Lung (tissue), 12 donors: ENCODE data around the gene IFNA14. TPM values are rescaled to one million over a fixed set of nuclear protein-coding genes. Genes with fewer than 3 reads are reported as not detected.
"Not testable (repeated sequence)": the region's sequence is repeated elsewhere in the genome, so short reads cannot be mapped to it uniquely, and the experiment has no call there.

ENCODE experiments used
- ATAC-seq: fragments of 200-7000 bp; cut with Tn5 transposase; one replicate; pipeline ENCODE4 v1.9.1; 2020; ENCODE audit warnings: moderate number of reproducible peaks; ENCODE audit not compliant: insufficient read depth, low FRiP score
- DNase-seq, 3 donors: peaks; one replicate each; pipeline ENCODE4 v3.0.0-alpha.2; 2013 to 2017
- H3K27ac ChIP-seq, 2 donors: one replicate each; pipeline ENCODE4 v1.5.1; 2013; ENCODE audit warnings: mild to moderate bottlenecking in 2 of 2, moderate library complexity in 2 of 2, control low read depth in 1 of 2, inconsistent platforms in 1 of 2, low read depth in 1 of 2, low read length in 1 of 2
- H3K27me3 ChIP-seq, 3 donors: one replicate each; pipeline ENCODE4 v1.5.1; 2013; ENCODE audit warnings: low read length in 2 of 3; ENCODE audit not compliant: control insufficient read depth in 3 of 3, insufficient read depth in 3 of 3
- H3K36me3 ChIP-seq, 4 donors: one replicate each; pipeline ENCODE4 v1.5.1; 2013; ENCODE audit warnings: low read length in 4 of 4, mild to moderate bottlenecking in 1 of 4, moderate library complexity in 1 of 4; ENCODE audit not compliant: control insufficient read depth in 4 of 4, insufficient read depth in 4 of 4
- H3K4me1 ChIP-seq, 5 donors: one replicate each; pipeline ENCODE4 v1.5.1; 2013; ENCODE audit warnings: low read length in 5 of 5, mild to moderate bottlenecking in 2 of 5, moderate library complexity in 1 of 5; ENCODE audit not compliant: control insufficient read depth in 5 of 5, insufficient read depth in 5 of 5
- H3K4me3 ChIP-seq: one replicate; pipeline ENCODE4 v1.5.1; 2013; ENCODE audit warnings: mild to moderate bottlenecking, control low read depth, moderate library complexity
- H3K9ac ChIP-seq, 2 donors: one replicate each; pipeline ENCODE4 v1.5.1; 2013; ENCODE audit warnings: low read length in 2 of 2, control low read depth in 1 of 2; ENCODE audit not compliant: insufficient read depth in 1 of 2
- H3K9me3 ChIP-seq, 4 donors: one replicate each; pipeline ENCODE4 v1.5.1; 2013; ENCODE audit warnings: low read length in 3 of 4, mild to moderate bottlenecking in 1 of 4, moderate library complexity in 1 of 4; ENCODE audit not compliant: control insufficient read depth in 4 of 4, insufficient read depth in 3 of 4
- WGBS, 2 donors: extraction: QIAGEN DNeasy Blood & Tissue Kit; methylation state at CpG; one replicate each; pipeline ENCODE4 v1.1.7; 2013; 5-methylcytosine and 5-hydroxymethylcytosine counted together
- polyA plus RNA-seq, 2 donors: library from polyadenylated mRNA; stranded (reverse); fragments of 200-250 nt; gene quantifications; one replicate each; pipeline ENCODE4 v1.2.1, GENCODE V29; 2013
- total RNA-seq, 2 donors: library from RNA; depleted of rRNA in 1 of 2; stranded (reverse); fragments of >200 nt in 1 of 2; gene quantifications; one replicate each; pipeline ENCODE4 v1.2.1, GENCODE V29; 2014 to 2021
- TF ChIP-seq, protein P1 (sequence below): IDR thresholded peaks from 2 replicates; pipeline ENCODE4 v1.5.1; 2012; ENCODE audit warnings: mild to moderate bottlenecking; ENCODE audit errors: control extremely low read depth, extremely low read depth
- donor health status: control.
- donor health status: control.
- donor health status: Bipolar disorder and iron deficiency.
- donor health status: healthy.
- donor health status: DM: yes; HTN: yes; CAD: no.

IFNA14 gene
- total and polyA plus RNA-seq, 4 donors = not detected

DNA sequence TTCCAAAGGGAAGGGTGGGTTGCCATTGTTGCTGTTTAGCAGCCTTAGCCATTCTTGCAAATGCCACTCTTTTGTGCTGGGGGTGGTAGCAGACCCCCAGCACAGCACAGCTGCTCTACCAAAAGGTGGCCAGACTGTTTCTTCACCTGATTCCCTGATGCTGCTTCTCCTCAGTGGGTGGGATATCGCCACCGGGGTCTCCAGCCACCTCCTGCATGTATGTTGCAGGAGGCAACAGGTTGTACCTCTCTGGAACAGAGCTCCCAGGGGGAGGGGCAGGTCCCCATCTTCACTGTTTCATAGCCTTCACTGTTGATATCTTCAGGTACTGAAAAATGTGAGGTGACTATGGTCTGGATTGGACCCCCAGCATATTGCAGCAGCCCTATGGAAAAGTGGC lies 29.0 kb downstream of the IFNA14 start:
- WGBS, 2 donors = 87 to 92% methylated on average over 2 of the region's 2 CpGs
- not testable (repeated sequence) for H3K9me3 ChIP-seq, H3K4me1 ChIP-seq, ATAC-seq, H3K9ac ChIP-seq, H3K36me3 ChIP-seq, H3K27me3 ChIP-seq, DNase-seq, H3K4me3 ChIP-seq, H3K27ac ChIP-seq

DNA sequence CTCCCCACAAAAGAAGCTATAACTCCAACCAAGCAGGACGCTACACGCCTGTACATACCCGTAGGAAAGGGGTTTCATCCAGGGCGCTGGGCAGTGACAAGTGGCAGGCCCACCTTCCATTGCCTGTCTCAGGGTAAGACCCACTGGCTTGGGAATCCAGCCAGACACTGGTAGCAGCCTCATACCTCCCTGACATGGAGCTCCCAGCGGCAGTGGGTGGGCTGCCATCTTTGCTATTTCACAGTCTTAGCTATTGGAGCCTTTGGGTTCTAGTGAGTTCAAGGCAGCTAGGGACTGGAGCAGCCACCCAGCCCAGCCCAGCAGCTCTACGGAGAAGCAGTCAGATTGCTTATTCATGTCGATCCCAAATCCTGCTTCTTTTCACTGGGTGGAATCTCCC lies 29.5 kb downstream of the IFNA14 start:
- TF ChIP-seq, protein P1, sequence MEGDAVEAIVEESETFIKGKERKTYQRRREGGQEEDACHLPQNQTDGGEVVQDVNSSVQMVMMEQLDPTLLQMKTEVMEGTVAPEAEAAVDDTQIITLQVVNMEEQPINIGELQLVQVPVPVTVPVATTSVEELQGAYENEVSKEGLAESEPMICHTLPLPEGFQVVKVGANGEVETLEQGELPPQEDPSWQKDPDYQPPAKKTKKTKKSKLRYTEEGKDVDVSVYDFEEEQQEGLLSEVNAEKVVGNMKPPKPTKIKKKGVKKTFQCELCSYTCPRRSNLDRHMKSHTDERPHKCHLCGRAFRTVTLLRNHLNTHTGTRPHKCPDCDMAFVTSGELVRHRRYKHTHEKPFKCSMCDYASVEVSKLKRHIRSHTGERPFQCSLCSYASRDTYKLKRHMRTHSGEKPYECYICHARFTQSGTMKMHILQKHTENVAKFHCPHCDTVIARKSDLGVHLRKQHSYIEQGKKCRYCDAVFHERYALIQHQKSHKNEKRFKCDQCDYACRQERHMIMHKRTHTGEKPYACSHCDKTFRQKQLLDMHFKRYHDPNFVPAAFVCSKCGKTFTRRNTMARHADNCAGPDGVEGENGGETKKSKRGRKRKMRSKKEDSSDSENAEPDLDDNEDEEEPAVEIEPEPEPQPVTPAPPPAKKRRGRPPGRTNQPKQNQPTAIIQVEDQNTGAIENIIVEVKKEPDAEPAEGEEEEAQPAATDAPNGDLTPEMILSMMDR = no peak
- no peak overlapping the region for H3K4me3 ChIP-seq
- no peaks in the 10 kb centered on the region for H3K27me3 ChIP-seq
- ATAC-seq (no peak), DNase-seq (no peak)
- 94 to 97% methylated on average over 7 of the region's 7 CpGs for WGBS, 2 donors
- no peaks in the 10 kb centered on the region for H3K4me1 ChIP-seq
- no peaks in the 10 kb centered on the region for H3K36me3 ChIP-seq
- no peak overlapping the region for H3K9ac ChIP-seq
- H3K9me3 ChIP-seq = no peaks in the 10 kb centered on the region
- no peak overlapping the region for H3K27ac ChIP-seq

- H3K27me3 ChIP-seq, H3K4me1 ChIP-seq, H3K9ac ChIP-seq, ATAC-seq, H3K9me3 ChIP-seq, DNase-seq, H3K4me3 ChIP-seq, H3K27ac ChIP-seq, H3K36me3 ChIP-seq: not testable (repeated sequence)
- WGBS, 2 donors = 92 to 93% methylated on average over 3 of the region's 3 CpGs
Observed at GRCh38 chr9:21207043-21207442, 32.8 kb downstream of the IFNA14 start, which contains the start of gene IFNA10. TSS of gene IFNA10 (minus strand) at chr9:21207143. CDS start at chr9:21207097, 46 bp downstream.

- no peak overlapping the region for H3K9ac ChIP-seq
- H3K9me3 ChIP-seq = no peaks in the 10 kb centered on the region
- ATAC-seq (no peak), DNase-seq (no peak)
- TF ChIP-seq, protein P1 = no peak
- no peaks in the 10 kb centered on the region for H3K36me3 ChIP-seq
- no peak overlapping the region for H3K4me3 ChIP-seq
- H3K27ac ChIP-seq = no peak overlapping the region
- no peaks in the 10 kb centered on the region for H3K27me3 ChIP-seq
- H3K4me1 ChIP-seq = no peaks in the 10 kb centered on the region
Observed at GRCh38 chr9:21205204-21205603, 34.6 kb downstream of the IFNA14 start.

- H3K9ac ChIP-seq, ATAC-seq, H3K9me3 ChIP-seq, H3K27me3 ChIP-seq, H3K27ac ChIP-seq, H3K36me3 ChIP-seq, H3K4me3 ChIP-seq, DNase-seq, H3K4me1 ChIP-seq: not testable (repeated sequence)
- 71 to 85% methylated on average over 4 of the region's 4 CpGs for WGBS, 2 donors
Observed at GRCh38 chr9:21202105-21202504, 37.7 kb downstream of the IFNA14 start, which contains the start of gene IFNA7. TSS of gene IFNA7 (minus strand) at chr9:21202205. CDS start at chr9:21202165, 40 bp downstream.
